ENCODE data around the gene TPK1. TPM values are rescaled to one million over a fixed set of nuclear protein-coding genes. Genes with fewer than 3 reads are reported as not detected.
"Not testable (repeated sequence)": the region's sequence is repeated elsewhere in the genome, so short reads cannot be mapped to it uniquely, and the experiment has no call there.

The TPK1 gene
- total RNA-seq, 2 donors from 2014 or later = 9.9 to 16.1 TPM

DNA sequence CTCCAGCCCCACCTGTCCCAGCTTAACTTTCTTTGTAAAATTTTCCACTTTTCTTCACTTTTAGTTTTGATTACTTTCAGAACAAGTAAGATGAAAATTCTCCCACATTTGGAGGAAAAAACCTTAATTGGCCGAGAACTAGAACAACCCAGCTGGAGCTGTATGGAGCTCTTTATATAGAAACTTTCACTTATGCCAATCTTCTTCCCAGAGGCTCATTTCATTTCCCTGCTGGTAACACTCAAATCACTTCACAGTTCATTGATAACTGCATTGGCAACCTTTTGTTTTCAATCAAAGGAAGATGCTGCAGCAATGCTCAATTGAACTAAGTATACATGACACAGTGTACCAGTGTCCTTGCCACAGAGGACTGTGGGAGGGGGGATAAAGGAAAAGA, 256.2 kb downstream of the TPK1 start:
- intact Hi-C loops (cut with DNase I) = no loop called here
- DNase-seq (ENCODE audit: low spot score) = no peak

DNA sequence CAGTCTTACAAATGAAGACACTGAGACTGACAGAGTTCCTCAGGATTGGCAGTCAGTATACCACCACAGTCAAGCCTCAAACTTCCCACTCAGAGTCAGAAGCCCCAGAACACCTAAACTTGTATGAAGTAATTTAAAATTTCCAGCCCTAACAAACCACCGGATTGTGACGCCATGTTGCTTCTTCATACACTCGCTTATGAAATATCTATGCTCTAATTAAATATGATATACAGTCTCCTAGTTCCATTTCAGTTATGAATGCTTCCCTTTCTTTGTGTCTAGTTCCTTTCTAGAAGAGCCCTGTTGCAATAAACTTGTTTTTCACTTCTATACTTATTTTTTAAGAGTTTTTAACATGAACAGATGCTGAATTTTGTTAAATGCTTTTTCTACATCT, 260.4 kb downstream of the TPK1 start:
- intact Hi-C loops (cut with DNase I) = no loop called here
- no peak for DNase-seq (ENCODE audit: low spot score)

- intact Hi-C loops (cut with DNase I); DNase-seq (ENCODE audit: low spot score): not testable (repeated sequence)
Measured at GRCh38 chr7:144574753-144575152, 261.1 kb downstream of the TPK1 start.

- intact Hi-C loops (cut with DNase I) = no loop called here
- DNase-seq (ENCODE audit: low spot score) = no peak
Measured at GRCh38 chr7:144568233-144568632, 267.6 kb downstream of the TPK1 start.

- intact Hi-C loops (cut with DNase I) = no loop called here
- no peak for DNase-seq (ENCODE audit: low spot score)
Measured at GRCh38 chr7:144565586-144565985, 270.3 kb downstream of the TPK1 start.

GRCh38 chr7:144549861-144550260, 286.0 kb downstream of the TPK1 start:
- DNase-seq (ENCODE audit: low spot score) = no peak
- intact Hi-C loops (cut with DNase I) = loop anchor here in 1 of 2 donors (5.0 kb wide), 1 partner anchor 347 kb away; no protein-coding TSS in a partner anchor

DNA sequence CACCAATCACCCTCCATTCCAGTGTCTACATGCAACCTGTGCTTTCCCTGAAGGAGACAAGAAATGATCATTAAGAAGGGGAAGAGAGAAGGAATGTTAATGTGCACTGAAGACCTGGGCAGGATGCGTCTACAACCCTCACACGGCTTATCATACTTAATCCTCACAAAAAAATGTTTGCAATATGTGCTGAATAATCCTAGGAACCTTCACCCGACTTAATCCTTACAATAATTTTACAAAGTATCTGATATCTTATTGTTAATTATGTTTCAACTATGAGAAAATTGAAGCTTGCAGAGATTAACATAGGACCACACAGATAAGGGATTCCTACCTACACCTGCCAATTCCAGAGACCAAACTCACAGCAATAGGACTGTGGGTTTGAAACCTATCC, 287.3 kb downstream of the TPK1 start:
- DNase-seq (ENCODE audit: low spot score) = no peak
- intact Hi-C loops (cut with DNase I) = loop anchor here in 1 of 2 donors (5.0 kb wide), 1 partner anchor 349 kb away; no protein-coding TSS in a partner anchor

DNA sequence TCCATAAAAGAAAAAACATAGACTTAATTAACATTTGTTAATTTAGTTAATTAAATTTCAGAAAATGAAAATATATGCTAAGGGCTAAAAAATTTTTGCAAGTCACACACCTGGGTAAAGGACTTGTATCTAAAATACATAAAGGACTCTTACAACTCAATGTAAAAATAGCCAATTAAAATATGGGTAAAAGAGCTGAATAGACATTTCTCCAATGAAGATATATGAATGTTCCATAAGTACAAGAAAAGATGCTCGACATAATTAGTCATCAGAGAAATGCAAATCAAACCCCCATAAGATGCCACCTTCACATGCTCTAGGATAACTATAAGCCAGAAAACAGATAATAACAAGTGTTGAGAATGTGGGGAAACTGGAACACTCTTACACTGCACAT, 288.0 kb downstream of the TPK1 start:
- intact Hi-C loops (cut with DNase I) = loop anchor here in 1 of 2 donors (5.0 kb wide), 1 partner anchor 349 kb away; no protein-coding TSS in a partner anchor
- DNase-seq (ENCODE audit: low spot score) = no peak

DNA sequence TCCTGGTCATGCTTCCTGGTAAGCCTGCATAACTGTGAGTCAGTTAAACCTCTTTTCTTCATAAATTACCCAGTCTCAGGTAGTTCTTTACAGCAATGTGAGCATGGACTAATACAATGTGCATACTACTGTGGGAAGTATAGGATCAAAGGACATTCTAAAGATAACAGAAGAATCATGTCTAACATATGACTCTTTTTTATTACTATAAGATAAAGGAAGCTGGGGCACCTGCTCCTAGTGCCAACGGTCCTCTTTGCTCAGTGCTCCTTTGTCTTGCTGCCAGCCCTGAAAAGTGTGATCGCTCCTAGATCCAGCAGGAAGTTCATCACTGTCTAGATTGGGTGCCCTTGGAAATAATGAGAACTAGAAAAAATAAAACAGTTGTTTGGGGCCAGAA, 289.1 kb downstream of the TPK1 start:
- intact Hi-C loops (cut with DNase I) = loop anchor here in 1 of 2 donors (5.0 kb wide), 1 partner anchor 351 kb away; no protein-coding TSS in a partner anchor
- DNase-seq (ENCODE audit: low spot score) = no peak

DNA sequence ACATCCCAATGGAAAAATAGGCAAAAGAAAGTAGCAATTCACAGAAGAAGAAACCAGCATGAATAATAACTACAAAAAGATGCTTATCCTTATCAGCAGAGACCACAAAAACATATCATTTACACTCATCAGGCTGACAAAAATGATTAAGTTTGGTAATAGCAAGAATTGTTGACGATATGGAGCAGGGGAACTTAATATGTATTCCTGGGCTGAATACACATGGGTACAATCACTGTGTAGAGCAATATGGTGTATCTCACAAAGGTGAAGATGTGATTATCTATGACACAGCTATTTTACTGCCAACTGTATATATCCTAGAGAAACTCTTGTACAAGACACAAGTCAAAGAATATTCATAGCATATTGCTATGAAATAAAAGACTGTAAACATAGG, 290.5 kb downstream of the TPK1 start:
- no peak for DNase-seq (ENCODE audit: low spot score)
- intact Hi-C loops (cut with DNase I) = loop anchor here in 1 of 2 donors (5.0 kb wide), 1 partner anchor 352 kb away; no protein-coding TSS in a partner anchor

- intact Hi-C loops (cut with DNase I) = no loop called here
- no peak for DNase-seq (ENCODE audit: low spot score)
Measured at GRCh38 chr7:144534655-144535395, 301.0 kb downstream of the TPK1 start.

GRCh38 chr7:144534196-144534595, 301.7 kb downstream of the TPK1 start:
- intact Hi-C loops (cut with DNase I) = no loop called here
- DNase-seq (ENCODE audit: low spot score) = no peak

DNA sequence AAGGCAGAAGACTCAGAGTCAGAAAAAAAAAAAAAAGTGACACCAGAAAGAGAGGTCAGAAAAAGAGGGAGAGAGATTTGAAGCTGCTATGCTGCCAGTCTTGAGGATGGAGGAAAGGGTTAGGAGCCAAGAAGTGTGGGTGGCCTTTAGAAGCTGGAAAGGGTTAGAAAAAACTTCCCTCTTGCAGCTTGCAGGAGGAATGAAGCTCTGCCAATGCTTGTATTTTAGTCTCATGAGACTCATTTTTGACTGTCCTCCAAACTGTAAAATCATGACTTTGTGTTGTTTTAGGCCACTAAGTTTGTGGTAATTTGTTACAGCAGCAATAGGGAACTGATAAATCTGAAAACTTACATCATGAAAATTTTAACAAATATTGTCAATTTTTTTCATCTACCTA, 304.7 kb downstream of the TPK1 start:
- no peak for DNase-seq (ENCODE audit: low spot score)
- intact Hi-C loops (cut with DNase I) = no loop called here

GRCh38 chr7:144529269-144529926, 306.5 kb downstream of the TPK1 start:
- intact Hi-C loops (cut with DNase I) = no loop called here
- DNase-seq (ENCODE audit: low spot score) = no peak

DNA sequence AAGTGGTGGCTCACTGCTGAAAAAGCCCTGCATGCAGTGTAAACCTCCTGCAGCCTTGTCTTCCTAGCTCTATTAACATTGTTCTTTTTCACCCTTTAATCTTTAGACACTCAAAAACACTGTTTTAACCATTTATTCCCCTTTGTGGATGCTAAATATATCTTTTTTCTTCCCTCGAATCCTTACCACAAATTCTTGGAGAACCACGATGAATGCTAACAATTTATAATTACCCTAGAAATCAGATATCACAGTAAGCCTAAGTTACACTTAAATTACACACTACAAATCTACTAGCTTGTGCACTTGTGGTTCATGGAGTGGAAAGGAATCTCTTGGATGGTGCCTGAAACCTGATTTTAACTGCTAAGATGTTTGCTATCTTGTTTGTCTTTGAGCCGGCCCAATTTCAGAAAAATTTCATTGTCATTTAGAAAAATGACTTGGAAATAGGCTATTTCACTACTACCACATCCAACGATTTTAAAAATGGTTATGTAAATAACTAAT, 307.3 kb downstream of the TPK1 start:
- intact Hi-C loops (cut with DNase I) = no loop called here
- no peak for DNase-seq (ENCODE audit: low spot score)

DNA sequence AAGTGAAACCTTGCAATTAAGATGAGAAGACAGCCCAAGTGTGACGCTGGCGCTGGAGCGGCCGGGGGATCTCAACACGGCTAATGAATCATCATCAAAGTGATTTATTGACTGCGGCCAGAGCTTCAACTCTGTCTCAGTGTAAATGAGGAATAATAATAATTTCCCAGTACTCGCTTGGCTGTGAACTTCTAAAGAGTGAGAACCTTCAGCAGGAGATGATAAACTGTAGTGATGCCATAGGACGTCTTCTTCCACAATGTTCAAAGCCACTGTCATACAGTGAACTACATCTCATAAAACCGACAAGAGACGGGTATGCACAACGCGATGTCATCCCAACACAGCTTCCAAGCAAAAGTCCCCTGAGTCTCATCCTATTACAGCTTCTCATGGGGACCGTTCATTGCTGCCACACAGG, 308.8 kb downstream of the TPK1 start:
- no peak for DNase-seq (ENCODE audit: low spot score)
- intact Hi-C loops (cut with DNase I) = no loop called here

DNA sequence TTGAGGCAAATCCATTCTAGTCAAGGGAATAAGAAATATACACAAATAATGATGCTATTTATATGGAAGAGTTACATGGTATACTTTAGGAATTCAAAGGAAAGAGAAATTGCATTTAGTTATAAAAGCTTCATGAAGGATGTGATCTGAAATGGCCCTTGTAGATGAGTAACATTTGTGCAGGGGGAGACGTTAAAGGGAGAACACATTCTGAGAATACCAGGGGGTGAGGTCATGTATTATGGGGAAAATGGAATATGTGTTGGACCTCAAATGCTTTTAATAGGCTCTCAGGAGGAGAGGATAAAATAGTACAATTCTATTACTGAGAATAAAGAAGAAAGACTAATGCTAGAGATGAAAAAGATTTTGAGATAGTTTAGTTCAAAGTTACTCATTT, 309.9 kb downstream of the TPK1 start:
- intact Hi-C loops (cut with DNase I) = no loop called here

DNA sequence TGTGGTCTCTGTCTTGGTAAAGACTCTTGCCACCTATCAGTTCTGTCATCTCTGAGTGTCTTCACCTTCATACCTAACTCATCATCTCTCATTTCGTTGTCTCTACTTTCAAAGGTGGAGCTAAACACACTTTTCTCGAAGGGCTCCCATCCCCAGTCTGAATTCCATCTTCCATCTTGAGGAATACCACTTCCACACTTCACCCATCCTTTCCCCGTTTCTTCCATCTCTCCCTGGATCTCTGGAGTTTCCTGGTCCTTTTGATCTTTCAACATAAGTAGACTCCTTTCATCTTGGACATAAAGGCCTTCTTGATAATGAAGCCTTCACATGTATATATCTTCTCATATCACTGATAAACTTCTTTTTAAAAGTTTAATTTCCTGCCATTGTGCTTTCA, 311.6 kb downstream of the TPK1 start:
- intact Hi-C loops (cut with DNase I) = no loop called here
- DNase-seq (ENCODE audit: low spot score) = no peak

More for the DNA sequence above, 309.9 kb downstream of the TPK1 start:
- DNase-seq (ENCODE audit: low spot score) = no peak

- DNase-seq (ENCODE audit: low spot score) = no peak
- intact Hi-C loops (cut with DNase I) = no loop called here
Measured at GRCh38 chr7:144523621-144524020, 312.2 kb downstream of the TPK1 start.

GRCh38 chr7:144519925-144520324, 315.9 kb downstream of the TPK1 start:
- intact Hi-C loops (cut with DNase I) = no loop called here
- no peak for DNase-seq (ENCODE audit: low spot score)
